GM18951 (cell line): ENCODE results near the gene XAB2.
"Not testable (repeated sequence)": the region's sequence is repeated elsewhere in the genome, so short reads cannot be mapped to it uniquely, and the experiment has no call there.

ENCODE experiments used
- POLR2A ChIP-seq: IDR thresholded peaks from 4 replicates; pipeline ENCODE4 v1.6.1; 2011; ENCODE audit warnings: mild to moderate bottlenecking; ENCODE audit not compliant: insufficient read length, insufficient read depth; ENCODE audit errors: extremely low read depth
- in situ Hi-C: fragments of 300-500 bp; cut with MboI; formaldehyde crosslinking; loops from one replicate; pipeline ENCODE4 v1.12.0; 2022; ENCODE audit warnings: low sequenced_read_pairs, mixed read lengths, inconsistent platforms; ENCODE audit not compliant: unreplicated experiment

XAB2 gene

GRCh38 chr19:7596211-7596937, 33.0 kb downstream of the XAB2 start:
- TF ChIP-seq POLR2A, result no peak
- in situ Hi-C loops, result no loop called here

GRCh38 chr19:7595466-7596133, 33.7 kb downstream of the XAB2 start, which contains the start of gene CAMSAP3:
CAMSAP3 (plus strand) TSS chr19:7595863; CDS start chr19:7596003, 140 bp downstream.
- TF ChIP-seq POLR2A, result peak; percentile 24
- in situ Hi-C loops, result no loop called here

GRCh38 chr19:7590256-7590655, 39.1 kb downstream of the XAB2 start:
- in situ Hi-C loops, result no loop called here
- TF ChIP-seq POLR2A, result no peak

GRCh38 chr19:7589822-7590221, 39.5 kb downstream of the XAB2 start:
- in situ Hi-C loops, result no loop called here
- no peak for TF ChIP-seq POLR2A

- in situ Hi-C loops, result no loop called here
- no peak for TF ChIP-seq POLR2A
These were observed 46.9 kb downstream of the XAB2 start for GRCh38 chr19:7582446-7582845.

- in situ Hi-C loops, result no loop called here
- no peak for TF ChIP-seq POLR2A
These were observed 50.2 kb downstream of the XAB2 start for GRCh38 chr19:7579182-7579581.

- in situ Hi-C loops, result no loop called here
- TF ChIP-seq POLR2A, result no peak
These were observed 51.2 kb downstream of the XAB2 start for GRCh38 chr19:7578127-7578526.

GRCh38 chr19:7577422-7577821, 51.9 kb downstream of the XAB2 start:
- in situ Hi-C loops, result not testable (repeated sequence)

GRCh38 chr19:7575434-7576040, 53.8 kb downstream of the XAB2 start:
- no peak for TF ChIP-seq POLR2A
- in situ Hi-C loops, result no loop called here

GRCh38 chr19:7570761-7571160, 58.6 kb downstream of the XAB2 start:
- in situ Hi-C loops, result loop anchor here (25.0 kb wide), 1 partner anchor 242 kb away; no protein-coding TSS in a partner anchor
- no peak for TF ChIP-seq POLR2A
